OCI-M2 (cell line): ENCODE data around the gene WNT5A.

Experiments used
- DNase-seq: peaks from one replicate; lab custom pipeline; 2025; ENCODE audit not compliant: unreplicated experiment; lab: John Stamatoyannopoulos, UW

The WNT5A gene

GRCh38 chr3:55452886-55453285, 34.2 kb downstream of the WNT5A start:
- DNase-seq = no peak

- no peak for DNase-seq
Measured at GRCh38 chr3:55449527-55449926, 37.6 kb downstream of the WNT5A start.

- no peak for DNase-seq
Measured at GRCh38 chr3:55446850-55447249, 40.3 kb downstream of the WNT5A start.

GRCh38 chr3:55445551-55445950, 41.6 kb downstream of the WNT5A start:
- DNase-seq = no peak

DNA sequence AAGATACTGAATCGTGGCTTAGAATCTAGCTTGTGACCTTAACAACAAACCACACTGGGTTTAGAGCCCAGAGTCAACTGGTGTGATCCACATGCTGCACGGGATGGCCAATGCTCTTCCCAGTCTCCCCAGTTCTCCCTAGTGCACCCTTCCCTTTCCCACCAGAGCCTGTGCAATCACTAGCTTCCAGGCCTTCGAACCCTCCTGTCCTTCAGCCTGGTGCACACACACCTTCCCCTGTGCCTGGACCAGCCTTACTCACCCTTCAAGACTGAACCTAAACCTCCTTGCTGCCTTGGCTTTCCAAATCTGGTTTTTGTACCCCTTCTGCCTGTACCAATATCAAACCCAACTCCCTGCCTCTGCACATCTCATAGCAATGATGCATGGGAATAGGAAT, 43.8 kb downstream of the WNT5A start:
- DNase-seq = no peak

GRCh38 chr3:55442861-55443260, 44.2 kb downstream of the WNT5A start:
- no peak for DNase-seq

- DNase-seq = no peak
Measured at GRCh38 chr3:55441499-55441898, 45.6 kb downstream of the WNT5A start.

DNA sequence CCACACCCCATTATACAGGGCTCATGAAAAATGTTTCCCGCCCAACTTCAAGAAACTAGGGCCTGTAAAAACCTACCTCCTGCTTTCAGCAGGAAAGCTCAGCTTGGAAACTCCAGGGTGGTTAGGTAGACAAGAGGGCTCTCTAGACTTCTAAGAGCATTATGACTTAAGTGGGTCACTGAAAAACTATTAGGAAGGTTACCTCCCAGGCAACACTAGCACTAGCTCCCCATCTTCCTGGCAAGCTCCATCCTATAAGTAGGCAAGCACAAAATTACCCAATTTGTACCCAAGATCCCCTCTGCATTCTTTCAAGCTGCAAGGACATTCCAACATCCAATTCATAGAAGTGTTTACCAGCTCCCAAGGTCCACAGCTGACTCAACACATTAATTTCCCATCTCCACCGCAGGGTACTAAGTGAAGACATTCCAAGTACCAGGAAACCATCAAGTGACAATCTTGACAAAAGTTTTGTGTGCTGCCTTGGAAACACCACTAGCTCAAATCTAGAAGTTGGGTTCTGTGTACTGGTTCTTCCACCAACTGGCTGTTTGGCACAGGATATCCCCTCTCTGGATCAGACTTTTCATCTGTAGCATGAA, 46.9 kb downstream of the WNT5A start:
- no peak for DNase-seq

DNA sequence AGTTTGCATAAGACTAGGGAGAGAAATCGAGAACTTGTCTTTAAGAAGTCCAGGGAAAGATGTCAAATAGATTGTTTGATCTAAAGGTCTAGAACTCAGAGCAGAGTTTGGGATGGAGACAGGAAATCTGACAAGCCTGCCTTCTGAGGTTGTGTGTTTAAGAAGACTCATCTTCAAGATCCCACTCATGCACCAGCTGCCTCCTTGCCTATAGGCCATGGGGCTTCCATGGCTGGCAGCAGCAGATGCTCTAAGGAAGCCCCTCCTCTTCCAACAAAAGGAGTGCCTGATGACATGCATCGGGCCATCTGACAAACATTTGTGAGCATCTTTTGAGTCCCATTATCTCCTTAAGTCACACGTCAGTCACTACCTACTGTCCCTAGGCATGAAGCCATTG, 47.4 kb downstream of the WNT5A start:
- DNase-seq = no peak

DNA sequence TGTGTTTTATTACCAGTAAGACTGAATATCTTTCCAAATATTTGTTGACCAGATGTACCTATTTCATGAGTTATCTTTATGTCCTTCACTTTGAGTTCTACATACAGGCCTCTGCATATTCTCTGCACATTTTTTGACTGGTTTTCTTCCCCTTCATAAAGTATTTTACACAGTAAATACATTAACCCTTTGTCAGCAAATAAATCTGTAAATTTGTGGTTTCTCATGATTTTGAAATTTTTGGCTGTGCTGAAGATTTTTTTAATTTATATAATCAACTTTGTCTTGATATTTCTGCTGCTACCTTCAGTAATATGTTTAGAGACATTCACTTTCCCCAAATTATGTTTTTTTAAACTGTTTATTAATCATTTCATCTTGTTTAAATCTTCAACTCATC, 50.5 kb downstream of the WNT5A start:
- no peak for DNase-seq

DNA sequence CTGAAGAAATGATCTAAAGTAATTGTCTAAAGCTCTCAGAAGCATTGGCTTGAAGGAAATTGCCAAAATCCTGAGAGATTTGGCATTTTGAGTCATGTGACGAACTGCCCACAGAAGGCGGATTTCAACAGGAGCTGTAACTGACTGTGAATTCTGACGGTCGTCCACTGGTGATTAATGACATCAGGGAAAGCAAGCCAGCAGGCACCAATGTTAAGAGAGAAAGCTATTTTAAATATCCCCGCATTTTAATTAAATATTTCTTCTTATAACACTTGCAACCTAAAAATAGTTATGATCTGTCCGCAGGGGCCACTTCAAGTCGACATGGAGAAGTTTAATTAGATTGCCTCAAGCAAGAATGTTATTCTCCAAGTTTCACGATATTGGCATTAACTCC, 51.6 kb downstream of the WNT5A start:
- no peak for DNase-seq

DNA sequence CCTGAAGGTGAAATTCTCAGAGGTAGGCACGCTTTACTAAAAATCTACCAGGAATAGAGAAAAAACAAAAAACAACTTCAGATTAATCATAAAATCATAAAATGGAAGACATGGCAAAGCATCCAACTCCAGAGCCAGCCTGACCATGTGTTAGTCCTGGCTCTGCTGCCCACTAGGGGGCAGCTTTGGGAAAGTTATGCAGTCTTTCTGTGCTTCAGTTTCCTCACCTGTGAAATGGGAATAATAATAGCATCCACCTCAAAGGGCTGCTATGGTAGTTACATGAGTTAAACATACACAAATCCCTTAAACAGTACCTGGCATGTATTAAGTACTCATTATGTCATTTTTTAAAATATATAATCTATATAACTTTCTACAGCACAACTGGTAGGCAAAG, 52.3 kb downstream of the WNT5A start:
- DNase-seq = no peak

DNA sequence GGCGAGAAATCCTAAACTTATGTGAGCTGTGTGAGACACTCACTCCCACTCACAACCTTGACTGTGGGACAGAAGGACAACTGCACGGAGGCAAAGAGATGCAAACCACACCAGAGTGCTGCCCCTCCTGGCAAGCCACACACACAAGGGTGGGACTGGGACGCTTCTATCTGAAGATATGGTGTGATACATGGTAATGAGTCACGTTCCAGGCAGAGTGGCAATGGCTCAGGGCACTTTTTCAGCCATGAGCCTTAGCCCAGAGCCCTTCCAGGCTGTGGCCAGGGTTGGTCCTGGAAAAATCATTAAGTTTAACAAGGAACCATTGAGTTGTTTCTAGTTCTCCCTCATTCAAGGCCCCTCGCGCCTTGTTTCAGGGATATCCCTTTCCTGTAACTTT, 56.1 kb downstream of the WNT5A start:
- DNase-seq = no peak

- DNase-seq = no peak
Measured at GRCh38 chr3:55427739-55428138, 59.4 kb downstream of the WNT5A start.

DNA sequence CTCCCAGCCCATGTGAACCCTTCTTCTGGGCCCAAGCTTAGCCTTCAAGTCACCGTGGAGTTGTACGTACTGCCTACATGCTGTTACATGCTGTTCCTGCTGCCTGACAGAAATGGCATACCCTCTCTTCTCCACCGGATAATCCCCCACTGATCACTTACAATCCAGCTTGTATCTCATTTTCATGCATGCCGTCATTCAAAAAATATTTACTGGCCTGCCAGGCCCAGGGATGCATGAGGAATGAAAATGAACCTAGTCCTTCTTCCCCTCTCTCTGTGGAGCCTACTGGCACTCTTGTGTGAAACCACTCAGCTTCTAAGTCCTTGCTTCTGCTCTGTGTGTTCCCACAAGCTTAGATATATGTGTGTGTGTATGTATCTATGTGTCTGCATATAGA, 60.6 kb downstream of the WNT5A start:
- no peak for DNase-seq

- no peak for DNase-seq
Measured at GRCh38 chr3:55423782-55424181, 63.3 kb downstream of the WNT5A start.

- no peak for DNase-seq
Measured at GRCh38 chr3:55417211-55417610, 69.9 kb downstream of the WNT5A start.

- no peak for DNase-seq
Measured at GRCh38 chr3:55416331-55416821, 70.7 kb downstream of the WNT5A start.
